Brain microvascular endothelial cell (primary cell): ENCODE data around the gene DHRS12.

Experiments used
- DNase-seq: peaks from one replicate; pipeline ENCODE4 v3.0.0-alpha.2; 2020
- H3K27ac ChIP-seq: fragments of 250-450 bp; sonication (Bioruptor Pico); 2 replicates; pipeline ENCODE4 v1.5.1; 2020; ENCODE audit warnings: mild to moderate bottlenecking, moderate library complexity
- H3K27me3 ChIP-seq: fragments of 250-450 bp; sonication (Bioruptor Pico); replicated peaks from 2 replicates; pipeline ENCODE4 v1.5.1; 2020; ENCODE audit warnings: mild to moderate bottlenecking
- H3K36me3 ChIP-seq: fragments of 250-450 bp; sonication (Bioruptor Pico); replicated peaks from 2 replicates; pipeline ENCODE4 v1.5.1; 2020; ENCODE audit warnings: mild to moderate bottlenecking
- H3K4me3 ChIP-seq: 2 replicates; pipeline ENCODE4 v1.5.1; 2011; ENCODE audit warnings: low read depth, mild to moderate bottlenecking, control low read depth, low read length, moderate library complexity
- CTCF ChIP-seq: IDR thresholded peaks from 2 replicates; pipeline ENCODE4 v1.5.1; 2011; ENCODE audit warnings: low read depth, mild to moderate bottlenecking, moderate library complexity, low read length, control low read depth, inconsistent platforms; ENCODE audit errors: missing control alignments
- in situ Hi-C: cut with HindIII; loops from 2 replicates; pipeline ENCODE4 v1.10.0; 2017; ENCODE audit warnings: low sequenced_read_pairs, low pct_ligation_motif_present

DHRS12 gene

GRCh38 chr13:51844862-51845573 is 41.1 kb upstream of the DHRS12 start, which contains the start of gene TMEM272:
TMEM272 (minus strand) TSS chr13:51845177; CDS start chr13:51838530, 6,647 bp downstream.
- peak; percentile 27 for DNase-seq
- Histone ChIP-seq H3K27ac (no peak within 1 kb of the TSS), H3K36me3 (no peaks in the 10 kb centered on the region), H3K27me3 (no peaks in the 10 kb centered on the region), H3K4me3 (peak within 1 kb of the TSS; percentile 30)
- TF ChIP-seq CTCF, result peak; percentile 98
- in situ Hi-C loops, result no loop called here

- TF ChIP-seq CTCF, result no peak
- no peaks in the 10 kb centered on the region for H3K27me3 ChIP-seq
- in situ Hi-C loops, result no loop called here
- no peak overlapping the region for H3K4me3 ChIP-seq
- DNase-seq, result no peak
- H3K36me3 ChIP-seq, result no peaks in the 10 kb centered on the region
- H3K27ac ChIP-seq, result no peak overlapping the region
These were observed 39.6 kb upstream of the DHRS12 start for GRCh38 chr13:51843529-51843928.

DNA sequence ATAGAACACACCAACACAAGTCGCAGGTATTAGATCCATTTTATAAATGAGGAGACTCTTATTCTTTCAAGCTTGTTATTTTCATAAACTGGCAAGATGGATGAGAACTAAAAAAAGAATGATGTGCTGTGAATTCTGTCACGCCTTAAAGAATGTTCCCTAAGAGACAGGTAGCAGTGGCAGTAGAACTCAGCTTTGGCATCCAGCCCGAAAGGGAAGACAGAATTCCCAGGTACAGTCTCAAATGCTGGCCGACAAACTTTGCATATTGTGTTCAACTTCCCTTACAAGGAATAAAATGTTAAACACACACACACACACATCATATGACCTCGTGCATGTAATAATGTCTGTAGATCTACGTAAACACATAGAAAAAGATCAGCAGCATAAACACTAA is 37.8 kb upstream of the DHRS12 start:
- in situ Hi-C loops, result no loop called here
- H3K27me3 ChIP-seq, result no peaks in the 10 kb centered on the region

DNA sequence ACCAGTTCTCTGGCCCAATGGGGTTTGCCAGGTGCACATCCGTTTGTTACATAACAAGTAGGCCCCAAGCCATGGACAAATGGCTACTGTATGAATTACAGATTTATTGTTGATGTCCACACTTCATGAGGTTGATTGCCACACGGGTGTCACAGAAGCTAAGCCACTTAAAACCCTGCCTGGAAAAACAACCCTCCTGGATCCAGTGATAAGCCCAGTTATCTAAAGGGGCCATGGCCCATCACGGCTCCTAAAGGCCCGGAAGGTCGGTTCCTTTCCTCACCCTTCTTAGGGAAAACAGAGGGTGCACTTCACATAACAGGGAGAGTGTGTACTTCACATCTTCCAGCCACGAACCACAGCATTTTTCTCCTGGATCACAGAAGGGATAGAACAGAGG is 37.0 kb upstream of the DHRS12 start:
- no peaks in the 10 kb centered on the region for H3K27me3 ChIP-seq
- TF ChIP-seq CTCF, result no peak
- DNase-seq, result no peak
- H3K27ac ChIP-seq, result no peak overlapping the region
- H3K4me3 ChIP-seq, result no peak overlapping the region
- in situ Hi-C loops, result no loop called here
- no peaks in the 10 kb centered on the region for H3K36me3 ChIP-seq

More for the DNA sequence above, 37.8 kb upstream of the DHRS12 start:
- DNase-seq, result no peak
- no peak overlapping the region for H3K4me3 ChIP-seq
- H3K27ac ChIP-seq, result no peak overlapping the region
- TF ChIP-seq CTCF, result no peak
- no peaks in the 10 kb centered on the region for H3K36me3 ChIP-seq

DNA sequence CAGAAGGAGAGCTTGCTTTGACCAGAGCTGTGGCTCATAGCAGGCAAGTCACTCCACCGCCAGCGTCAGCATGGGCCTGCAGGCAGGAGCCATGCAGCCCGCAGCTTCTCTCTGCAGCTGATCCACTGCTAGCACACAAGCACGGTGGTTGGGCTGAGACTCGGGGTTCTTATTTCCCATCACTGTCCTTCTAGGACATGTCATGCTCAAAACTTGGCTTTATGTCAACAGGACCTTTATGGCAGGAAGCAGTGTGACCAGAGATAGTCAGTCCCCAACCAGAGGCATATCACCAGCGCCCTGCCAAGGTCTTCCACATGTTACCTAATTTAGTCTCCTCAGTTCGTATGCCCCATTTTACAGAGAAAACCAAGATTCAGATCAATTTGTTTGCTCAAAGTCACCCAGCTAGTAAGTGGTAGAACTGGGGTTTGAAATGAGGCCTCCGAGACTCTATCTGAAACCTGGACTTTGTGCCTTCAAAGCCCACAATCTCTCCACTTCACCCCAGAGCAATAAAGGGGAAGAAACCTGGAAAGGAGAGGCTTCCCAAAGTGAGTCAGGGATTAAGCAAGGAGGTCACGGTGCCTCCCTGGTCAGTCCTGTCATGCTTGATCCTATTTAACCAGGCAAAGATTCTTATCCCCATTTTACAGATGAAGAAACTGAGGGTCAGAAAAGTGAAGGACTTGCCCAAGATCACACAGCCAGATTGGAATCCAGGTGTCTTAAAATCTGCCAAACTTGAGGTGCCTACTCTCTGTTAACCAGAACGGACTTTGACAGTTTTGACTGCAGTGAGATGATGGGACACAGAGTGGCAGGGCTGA is 36.0 kb upstream of the DHRS12 start:
- in situ Hi-C loops, result no loop called here
- no peak for TF ChIP-seq CTCF

More for the DNA sequence above, 36.0 kb upstream of the DHRS12 start:
- Histone ChIP-seq H3K4me3 (no peak overlapping the region), H3K36me3 (no peaks in the 10 kb centered on the region), H3K27ac (no peak overlapping the region), H3K27me3 (no peaks in the 10 kb centered on the region)
- no peak for DNase-seq
